HG03108 (cell line): ENCODE measurements around the gene PTBP1.
A peak's percentile ranks its signal among the peaks of the same experiment; 100 is the strongest.

Source experiments
- ATAC-seq: cut with Tn5 transposase; IDR thresholded peaks from one replicate; pipeline ENCODE4 v1.9.1; 2021; ENCODE audit warnings: moderate library complexity; ENCODE audit not compliant: unreplicated experiment

PTBP1 gene

DNA sequence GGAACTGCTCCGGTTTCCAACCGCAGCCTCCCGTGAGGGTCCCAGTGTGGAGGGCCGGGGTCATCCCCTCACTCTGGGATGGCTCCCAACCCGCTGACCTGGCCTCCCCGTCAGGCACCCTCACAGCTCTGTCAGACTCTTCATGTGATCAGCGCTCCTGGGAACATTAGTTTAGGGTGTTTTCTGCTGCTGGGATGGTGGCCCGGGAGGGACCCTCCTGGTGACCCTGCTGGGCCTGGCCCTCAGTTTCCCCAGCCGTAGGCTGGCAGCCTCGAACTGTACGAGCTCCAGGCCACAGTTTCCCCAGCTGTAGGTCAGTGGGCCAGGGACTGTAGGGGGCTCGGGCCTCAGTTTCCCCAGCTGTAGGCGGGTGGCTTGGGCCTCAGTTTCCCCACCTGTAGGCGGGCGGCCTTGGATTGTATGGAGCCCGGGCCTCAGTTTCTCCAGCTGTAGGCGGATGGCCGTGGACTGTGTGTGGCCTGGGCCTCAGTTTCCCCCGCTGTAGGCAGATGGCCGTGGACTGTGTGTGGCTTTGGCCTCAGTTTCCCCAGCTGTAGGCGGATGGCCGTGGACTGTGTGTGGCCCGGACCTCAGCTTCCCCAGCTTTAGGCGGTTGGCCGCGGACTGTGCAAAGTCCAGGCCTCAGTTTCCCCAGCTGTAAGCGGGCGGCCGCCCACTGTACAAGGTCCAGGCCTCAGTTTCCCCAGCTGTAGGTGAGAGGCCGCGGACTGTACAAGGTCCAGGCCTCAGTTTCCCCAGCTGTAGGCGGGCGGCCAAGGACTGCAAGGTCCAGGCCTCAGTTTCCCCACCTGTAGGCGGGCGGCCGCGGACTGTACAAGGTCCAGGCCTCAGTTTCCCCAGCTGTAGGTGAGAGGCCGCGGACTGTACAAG is 1.3 kb upstream of the PTBP1 start:
- ATAC-seq, result no peak

DNA sequence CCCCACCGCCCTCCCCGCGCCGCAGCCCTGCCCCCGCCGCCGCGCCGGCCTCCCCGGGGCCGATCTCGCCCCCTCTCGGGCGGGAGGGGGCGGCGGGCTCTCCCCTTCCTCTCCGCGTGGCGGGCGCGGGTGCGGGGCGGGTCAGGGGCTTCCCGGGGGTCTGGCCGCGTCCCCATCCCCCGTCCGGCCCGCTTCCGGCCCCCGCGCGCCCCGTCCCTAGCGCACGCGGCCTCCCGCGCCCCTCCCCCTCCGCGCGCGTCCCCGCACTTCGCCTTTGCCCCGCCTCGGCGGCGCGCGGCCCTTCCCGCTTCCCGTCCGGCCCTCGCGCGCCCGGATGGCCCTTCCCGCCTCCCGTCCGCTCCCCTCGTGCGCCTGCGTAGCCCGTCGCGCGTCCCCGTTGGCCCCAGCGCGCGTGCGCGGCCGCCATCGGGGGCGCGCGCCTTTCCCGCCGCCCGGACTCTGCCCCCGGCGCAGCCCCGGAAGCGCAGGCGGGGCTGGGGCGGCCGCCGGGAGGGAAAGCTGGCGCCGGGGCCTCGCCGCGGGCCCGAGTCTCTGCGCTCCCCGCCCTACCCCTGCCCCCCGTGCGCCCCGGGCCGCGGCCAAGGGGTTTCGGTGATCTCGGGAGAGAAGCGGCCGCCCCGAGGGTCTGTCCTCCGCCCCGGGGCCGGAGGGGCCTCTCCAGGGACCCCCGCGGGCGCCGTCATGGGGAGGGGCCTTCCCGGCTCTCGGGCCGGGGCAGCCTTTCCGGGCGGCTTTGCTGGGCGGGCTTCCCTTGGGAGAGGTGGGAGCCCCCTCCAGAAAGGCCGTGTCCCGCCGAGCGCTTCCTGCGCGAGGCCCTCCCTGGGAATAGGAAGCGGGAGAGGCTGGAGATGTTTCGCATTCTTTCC is 519 bp downstream of the PTBP1 start:
- peak; percentile 34 for ATAC-seq

DNA sequence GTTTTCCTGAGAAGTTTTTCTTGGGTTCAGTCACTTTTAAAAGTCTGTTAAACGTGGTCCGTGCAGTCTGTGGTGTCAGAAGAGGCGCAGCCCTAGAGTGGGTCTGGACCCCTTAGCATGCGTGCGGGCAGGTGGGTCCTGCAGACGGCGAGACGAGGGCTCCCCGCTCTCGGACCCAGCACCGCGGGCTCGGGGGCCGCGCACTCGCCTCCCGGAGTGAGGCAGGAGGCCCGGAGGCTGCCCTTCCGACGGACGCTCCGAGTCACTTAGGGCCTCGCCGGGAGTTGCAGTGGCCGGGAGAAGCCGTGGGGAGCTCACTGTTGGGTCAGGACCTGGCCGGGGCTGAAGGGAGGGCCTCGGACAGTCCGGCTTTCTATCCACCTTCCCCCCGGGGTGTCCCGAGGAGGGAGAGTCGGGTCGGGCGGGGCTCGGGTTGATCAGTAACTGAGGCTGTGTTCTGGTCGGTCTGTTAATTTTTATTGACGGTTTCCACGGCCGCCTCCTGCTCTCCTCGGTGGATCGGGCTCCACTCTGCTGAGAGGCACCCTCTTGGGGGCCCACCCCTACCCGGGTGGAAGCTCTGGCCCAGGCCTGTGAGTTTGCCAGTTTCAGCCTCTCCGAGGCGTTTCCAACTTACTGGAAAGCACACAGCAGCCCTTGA is 1.3 kb downstream of the PTBP1 start:
- ATAC-seq, result no peak

DNA sequence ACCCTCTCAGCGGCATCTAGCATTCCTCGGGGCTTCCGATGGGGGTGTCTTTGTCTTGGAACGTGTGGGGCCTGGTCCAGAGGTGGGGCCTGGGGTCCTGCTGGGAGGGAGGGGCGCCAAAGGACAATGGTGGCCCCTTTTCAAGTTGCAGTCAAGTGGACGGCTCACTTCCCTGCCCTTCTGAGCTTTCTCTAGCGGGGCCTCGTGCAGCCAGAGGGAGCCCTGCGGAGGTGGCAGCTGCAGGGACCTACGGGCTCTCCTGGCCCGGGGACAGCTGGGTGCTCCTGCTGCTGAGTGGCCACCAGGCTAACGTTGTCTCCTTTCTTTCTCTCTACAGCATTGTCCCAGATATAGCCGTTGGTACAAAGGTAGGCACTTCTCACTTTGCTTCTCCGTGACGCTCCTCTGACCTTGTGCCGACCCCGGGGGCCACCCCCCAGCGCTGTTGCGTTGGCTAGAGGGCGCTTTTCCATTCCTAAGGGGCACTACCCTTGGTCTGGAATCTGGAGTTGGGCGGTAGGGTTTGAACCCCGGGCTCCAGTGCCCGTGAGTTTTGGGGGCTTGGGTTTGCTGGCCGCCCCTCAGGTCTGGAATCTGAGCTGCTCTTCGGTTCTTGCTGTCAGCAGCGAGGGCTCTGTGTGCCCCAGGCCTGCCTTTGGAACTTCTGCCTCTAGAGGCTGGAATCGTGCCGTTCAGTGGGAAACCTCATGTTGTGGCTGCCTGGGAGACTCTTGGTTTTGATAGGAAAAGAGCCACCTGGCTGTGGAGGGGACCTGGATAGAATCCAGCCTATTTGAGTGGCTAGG is 2.0 kb downstream of the PTBP1 start:
- ATAC-seq, result no peak

DNA sequence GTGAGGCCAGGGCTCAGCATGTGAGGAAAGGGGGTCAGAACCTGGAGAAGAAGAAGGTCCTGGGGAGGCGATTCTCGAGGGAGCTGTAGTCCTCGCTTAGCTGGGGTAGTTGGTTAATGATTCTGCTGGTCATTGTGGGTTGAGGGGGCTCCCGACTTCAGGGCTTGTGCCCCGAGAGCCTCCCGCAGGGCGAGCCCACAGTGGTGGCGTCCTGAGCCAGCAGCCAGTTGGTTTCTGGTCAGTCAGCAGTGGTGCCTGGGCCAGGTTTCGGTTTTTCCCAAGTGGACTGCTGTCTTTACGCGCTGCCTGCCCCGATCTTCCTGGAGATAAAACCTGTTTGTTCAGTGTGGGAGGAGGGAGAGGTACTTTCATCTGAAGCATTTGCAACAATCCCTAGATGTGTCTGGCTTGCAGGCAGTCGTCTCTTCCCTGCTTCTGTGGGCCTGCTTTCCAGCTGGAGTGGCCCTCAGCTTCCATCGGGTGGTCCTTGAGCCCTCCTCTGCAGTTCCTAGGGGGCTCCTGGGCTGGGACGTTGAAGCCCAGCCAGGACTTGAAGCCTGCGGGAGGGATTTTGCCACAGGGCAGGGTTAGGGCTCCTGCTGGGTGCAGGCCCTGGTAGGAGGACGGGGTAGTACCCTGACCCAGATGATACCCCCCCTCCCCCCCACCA is 3.2 kb downstream of the PTBP1 start:
- ATAC-seq, result no peak

DNA sequence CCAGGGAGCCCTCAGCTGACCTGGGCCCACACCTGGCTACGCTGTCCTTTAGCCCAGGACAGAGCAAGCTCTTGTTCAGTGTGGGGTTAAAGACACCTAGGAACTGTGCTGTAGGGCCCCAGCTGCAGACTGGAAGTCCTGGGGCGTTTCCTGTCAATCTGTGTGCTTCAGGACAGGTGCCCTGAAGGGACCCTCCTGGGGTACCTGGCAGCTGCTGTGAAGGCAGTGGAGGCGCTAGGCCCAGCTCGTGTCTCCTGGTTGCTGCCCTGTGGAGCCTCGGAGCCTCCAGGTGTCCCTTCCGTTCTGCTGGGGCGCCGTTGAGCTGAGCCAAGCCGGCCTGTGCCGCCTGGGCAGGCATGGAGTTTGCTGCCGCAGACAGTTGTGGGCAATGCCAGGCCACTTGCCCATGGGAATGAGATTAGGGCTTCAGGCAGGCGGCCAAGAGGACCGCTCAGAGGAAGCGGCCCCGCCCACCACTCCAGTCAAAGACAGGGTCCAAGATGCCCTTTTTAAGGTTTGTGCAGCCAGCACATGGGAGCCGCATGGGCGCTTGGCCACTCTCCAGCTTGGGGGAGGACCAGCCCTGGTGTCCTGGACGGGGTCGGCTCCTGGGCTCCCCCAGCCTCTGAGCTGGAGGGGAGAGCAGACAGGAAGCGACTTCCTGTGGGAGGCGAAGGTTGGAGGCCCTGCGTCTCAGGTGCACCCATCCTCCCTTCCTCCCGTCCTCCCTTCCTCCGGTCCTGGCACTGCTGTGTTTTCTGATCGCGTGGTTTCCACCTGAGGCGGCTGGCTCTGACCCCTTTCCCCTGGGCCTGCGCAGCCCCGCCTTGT is 4.0 kb downstream of the PTBP1 start:
- ATAC-seq, result no peak

DNA sequence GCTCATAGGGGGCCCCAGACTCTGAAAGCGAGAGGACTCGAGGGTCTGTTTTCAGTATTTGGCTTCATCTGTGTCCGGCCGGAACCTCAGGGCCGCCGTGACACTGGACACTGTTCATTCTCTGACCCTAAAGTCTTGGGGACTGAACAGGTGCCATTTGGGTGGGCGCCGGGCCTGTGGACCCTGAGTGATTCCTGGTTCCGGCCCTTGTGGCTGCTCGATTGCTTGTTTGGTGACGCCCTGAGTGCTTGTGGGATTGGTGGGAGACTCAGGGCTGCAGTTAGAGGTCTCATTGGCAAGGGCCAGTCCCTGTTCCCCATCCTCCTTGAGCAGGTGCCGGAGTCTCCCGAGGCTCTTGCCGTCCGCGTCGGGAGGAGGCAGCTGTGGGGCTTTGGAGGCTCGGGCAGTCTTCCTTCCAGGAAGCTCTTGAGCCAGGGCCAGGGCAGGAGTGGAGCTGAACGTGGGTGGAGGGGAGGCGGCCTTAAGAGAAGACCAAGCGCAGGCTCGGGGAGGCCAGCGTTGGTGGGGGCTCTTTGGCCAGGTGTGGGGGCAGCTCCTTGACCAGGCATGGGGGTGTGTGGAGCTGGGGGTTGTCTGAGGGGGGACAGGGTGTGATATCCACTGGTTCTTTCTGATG is 4.7 kb downstream of the PTBP1 start:
- ATAC-seq, result no peak

DNA sequence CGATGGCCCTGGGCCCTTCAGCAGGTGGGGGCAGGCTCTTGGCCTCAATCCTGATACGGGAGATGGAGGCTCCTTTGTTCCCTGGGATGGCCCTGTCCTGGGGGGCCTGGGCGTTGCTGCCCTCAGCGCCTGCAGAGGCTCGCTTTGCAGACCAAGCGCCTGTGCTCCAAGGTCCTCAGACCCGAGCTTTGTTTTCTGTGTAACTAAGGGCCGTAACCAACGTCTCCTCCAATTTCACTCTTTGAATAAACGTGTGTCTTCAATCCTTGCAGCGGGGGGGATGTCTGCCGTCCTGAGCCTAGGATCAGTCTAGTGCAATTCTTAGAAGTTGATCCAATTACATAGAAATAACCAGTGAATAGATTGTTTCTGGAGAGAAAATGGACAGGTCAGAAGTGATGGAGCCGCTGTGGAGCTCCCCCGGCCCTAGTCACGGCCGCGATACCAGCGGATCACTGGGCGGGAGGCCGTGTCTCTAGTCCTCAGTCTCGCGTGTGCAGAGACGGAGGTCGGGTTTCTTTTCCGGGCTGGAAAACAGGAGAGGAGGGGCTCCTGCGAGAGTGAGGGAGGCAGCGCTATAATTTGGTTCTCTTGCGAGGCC is 5.3 kb downstream of the PTBP1 start:
- ATAC-seq, result no peak

DNA sequence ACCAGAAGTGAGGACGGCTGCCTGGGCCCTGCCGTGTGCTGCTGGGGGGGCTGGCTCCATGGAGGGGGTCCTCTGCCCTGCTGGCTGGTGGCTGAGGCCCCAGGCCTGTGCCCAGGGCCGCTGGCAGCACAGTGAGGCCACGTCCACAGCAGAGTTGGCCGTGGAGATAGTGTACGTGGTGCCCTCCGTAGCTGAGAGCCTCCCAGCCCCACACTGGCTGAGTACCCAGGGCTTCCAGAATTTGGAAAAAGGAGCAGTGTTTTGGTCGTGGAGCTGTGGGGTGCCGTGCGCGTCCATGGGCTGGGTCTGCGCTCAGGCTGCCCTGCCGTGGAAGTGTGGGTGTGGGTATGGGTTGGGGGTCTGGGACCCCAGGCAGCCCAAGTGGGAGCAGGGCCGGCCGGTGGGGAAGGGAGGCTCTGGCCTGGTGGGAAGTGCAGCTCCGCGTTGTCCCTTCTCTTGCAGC is 5.9 kb downstream of the PTBP1 start:
- no peak for ATAC-seq

DNA sequence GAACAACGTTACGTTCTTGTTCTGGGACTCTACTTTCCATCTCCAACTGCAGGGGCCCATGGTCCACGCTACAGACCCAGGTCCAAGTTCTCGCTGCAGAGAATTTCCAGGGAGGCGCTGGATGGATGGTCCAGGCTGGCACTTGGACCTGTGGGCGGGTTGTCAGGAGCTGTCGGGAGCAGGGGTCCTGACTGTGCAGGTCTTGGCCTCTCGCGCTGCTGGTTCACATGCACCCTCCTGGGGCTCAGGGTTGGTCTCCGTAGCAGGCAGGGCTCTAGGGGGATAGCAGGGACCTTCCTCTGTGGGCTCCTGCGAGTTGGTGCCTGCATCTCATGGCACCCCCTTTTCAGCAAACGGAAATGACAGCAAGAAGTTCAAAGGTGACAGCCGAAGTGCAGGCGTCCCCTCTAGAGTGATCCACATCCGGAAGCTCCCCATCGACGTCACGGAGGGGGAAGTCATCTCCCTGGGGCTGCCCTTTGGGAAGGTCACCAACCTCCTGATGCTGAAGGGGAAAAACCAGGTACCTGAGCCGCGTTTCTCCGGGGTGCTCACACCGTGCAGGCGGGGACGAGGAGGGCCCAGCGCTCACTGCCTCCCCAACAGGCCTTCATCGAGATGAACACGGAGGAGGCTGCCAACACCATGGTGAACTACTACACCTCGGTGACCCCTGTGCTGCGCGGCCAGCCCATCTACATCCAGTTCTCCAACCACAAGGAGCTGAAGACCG is 6.6 kb downstream of the PTBP1 start:
- ATAC-seq, result no peak

DNA sequence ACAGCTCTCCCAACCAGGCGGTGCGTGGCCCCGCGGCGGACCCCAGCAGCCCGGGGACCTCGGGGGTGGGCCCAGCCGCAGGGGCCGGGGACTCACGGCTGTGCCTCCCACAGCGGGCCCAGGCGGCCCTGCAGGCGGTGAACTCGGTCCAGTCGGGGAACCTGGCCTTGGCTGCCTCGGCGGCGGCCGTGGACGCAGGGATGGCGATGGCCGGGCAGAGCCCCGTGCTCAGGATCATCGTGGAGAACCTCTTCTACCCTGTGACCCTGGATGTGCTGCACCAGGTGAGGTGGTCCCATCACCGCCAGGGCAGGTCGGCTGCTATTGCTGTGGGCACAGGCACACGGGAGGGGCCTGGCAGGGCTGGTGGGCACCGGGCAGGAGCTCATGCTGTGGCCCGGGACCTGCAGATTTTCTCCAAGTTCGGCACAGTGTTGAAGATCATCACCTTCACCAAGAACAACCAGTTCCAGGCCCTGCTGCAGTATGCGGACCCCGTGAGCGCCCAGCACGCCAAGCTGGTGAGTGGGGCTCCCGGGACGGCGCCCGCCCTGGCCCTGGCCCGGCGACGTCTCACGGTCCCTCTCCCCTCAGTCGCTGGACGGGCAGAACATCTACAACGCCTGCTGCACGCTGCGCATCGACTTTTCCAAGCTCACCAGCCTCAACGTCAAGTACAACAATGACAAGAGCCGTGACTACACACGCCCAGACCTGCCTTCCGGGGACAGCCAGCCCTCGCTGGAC is 7.3 kb downstream of the PTBP1 start:
- ATAC-seq, result no peak

DNA sequence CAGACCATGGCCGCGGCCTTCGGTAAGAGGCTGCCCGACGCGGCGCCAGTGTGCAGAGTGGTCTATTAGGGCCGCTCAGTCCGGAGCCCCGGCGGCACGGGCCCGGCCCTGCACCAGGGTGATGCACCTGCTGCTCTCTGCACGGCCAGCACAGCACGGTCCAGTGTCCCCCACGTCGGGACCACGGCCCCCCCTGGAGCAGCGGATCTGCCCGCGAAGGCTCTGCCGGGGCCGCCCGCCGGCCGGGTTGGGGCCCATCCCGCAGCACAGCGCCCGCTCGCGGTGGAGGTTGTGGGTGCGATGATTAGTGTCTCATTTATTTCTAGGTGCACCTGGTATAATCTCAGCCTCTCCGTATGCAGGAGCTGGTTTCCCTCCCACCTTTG is 7.9 kb downstream of the PTBP1 start:
- ATAC-seq, result no peak

DNA sequence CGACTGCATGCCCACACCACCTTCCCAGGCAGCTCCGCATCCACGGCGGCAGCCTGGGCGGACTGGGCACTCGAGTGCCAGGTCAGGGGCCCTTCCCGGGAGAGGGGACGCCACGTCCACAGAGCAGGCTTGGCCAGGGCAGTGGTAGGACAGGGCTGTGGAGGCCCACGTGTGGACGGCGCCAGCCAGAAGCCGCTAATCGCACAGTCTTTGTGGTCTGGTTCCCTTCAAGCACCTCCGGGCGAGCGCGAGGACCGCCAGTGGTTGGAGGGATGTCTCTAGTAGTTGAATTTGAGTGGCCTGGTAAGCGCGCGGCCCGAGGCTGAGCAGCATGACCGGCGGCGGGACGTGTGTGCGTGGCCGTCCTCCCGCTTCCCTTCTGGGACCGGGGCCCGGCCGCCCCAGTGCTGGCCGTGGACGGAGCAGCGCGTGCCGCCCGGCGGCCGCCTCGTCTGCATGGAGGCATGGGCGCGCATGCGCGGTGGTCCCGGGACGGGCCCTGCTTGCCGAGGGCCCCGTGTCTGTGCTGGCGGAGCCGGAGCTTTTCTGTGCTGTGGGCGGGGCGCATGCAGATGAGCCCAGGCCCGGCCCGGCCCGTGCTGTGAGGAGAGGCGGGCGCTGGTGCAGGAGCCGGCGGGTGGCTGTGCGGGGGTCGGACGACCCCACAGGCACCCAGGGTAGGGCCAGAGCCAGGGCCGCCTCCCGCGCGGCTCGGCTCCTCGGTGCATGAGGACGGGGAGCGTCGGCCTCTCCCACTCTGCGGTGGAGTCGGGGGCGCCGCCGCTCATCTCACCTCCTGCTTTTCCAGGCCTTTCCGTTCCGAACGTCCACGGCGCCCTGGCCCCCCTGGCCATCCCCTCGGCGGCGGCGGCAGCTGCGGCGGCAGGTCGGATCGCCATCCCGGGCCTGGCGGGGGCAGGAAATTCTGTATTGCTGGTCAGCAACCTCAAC is 8.6 kb downstream of the PTBP1 start:
- ATAC-seq, result no peak

DNA sequence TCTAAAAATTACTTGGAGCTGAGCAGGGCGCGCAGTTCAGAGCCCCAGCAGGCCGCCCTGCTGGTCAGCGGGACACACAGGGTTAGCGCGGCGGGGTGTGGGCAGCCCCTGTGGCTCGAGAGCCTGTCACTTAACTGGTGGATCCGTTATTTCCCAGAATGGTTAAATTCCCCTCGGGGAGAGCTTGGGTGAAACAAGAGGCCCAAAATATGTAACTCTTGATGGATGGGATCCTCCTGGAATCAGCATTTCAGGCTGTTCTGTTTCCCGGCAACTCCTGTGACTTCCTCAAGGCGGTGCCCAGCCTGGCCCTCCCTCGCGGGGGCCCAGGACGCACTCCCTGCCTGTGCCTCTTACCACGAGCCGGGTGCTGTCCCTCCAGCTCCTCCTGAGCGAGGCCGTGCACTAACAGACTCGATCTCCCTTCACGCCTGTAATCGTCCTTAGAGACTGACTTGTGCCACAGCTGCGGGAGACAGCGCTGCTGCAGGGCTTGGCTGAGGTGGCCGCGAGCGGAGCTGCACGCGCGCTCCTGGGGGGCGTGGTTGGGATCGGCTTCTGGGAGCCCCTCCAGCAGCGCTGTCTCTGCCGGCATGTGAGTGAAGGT is 9.7 kb downstream of the PTBP1 start:
- ATAC-seq, result no peak
